Mesodermal cell (in vitro differentiated cells): Measurements from ENCODE around the gene TRIM45.
"Not testable (repeated sequence)": the region's sequence is repeated elsewhere in the genome, so short reads cannot be mapped to it uniquely, and the experiment has no call there.

ENCODE experiments used
- H3K27ac ChIP-seq: 2 replicates; pipeline ENCODE4 v1.7.0; 2013; ENCODE audit warnings: mild to moderate bottlenecking, low read depth, low read length, moderate library complexity; ENCODE audit not compliant: severe bottlenecking
- H3K36me3 ChIP-seq: 2 replicates; pipeline ENCODE4 v1.7.1; 2013; ENCODE audit warnings: mild to moderate bottlenecking, low read length, moderate library complexity; ENCODE audit not compliant: control insufficient read depth, insufficient read depth
- H3K4me1 ChIP-seq: one replicate; pipeline ENCODE4 v1.7.1; 2013; ENCODE audit warnings: mild to moderate bottlenecking, low read length; ENCODE audit not compliant: insufficient read depth, control insufficient read depth, poor library complexity, severe bottlenecking
- H3K4me3 ChIP-seq: 2 replicates; pipeline ENCODE4 v1.7.0; 2013; ENCODE audit warnings: low read length, control low read depth, mild to moderate bottlenecking; ENCODE audit not compliant: insufficient read depth, poor library complexity, severe bottlenecking; ENCODE audit errors: extremely low read depth
- H3K9me3 ChIP-seq: 2 replicates; pipeline ENCODE4 v1.7.1; 2013; ENCODE audit warnings: mild to moderate bottlenecking, low read length, moderate library complexity; ENCODE audit not compliant: control insufficient read depth
- WGBS, 2 experiments: methylation state at CpG; one replicate each; pipeline ENCODE4 v1.1.5; 2013; ENCODE audit warnings: missing lambda C conversion rate in 2 of 2; ENCODE audit not compliant: insufficient coverage in 2 of 2; 5-methylcytosine and 5-hydroxymethylcytosine counted together

TRIM45 gene

DNA sequence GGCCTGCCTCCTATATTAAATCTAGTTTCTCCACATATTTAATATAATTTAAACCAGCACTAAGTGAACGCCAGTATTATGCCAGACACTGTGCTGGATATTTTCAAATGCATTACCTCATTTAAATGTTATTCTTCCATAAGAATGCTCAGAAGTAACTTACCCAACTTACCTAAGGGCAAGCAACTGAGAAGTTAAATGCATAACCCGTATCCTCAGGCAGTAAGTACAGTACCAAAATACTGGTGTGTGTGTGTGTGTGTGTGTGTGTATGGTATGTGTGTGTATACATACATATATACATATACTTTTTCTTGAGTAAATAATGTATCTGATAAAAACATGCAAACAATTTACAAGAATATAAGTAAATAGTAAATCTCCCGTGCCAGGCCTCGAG lies 9.0 kb upstream of the TRIM45 start:
- no peaks in the 10 kb centered on the region for H3K36me3 ChIP-seq

DNA sequence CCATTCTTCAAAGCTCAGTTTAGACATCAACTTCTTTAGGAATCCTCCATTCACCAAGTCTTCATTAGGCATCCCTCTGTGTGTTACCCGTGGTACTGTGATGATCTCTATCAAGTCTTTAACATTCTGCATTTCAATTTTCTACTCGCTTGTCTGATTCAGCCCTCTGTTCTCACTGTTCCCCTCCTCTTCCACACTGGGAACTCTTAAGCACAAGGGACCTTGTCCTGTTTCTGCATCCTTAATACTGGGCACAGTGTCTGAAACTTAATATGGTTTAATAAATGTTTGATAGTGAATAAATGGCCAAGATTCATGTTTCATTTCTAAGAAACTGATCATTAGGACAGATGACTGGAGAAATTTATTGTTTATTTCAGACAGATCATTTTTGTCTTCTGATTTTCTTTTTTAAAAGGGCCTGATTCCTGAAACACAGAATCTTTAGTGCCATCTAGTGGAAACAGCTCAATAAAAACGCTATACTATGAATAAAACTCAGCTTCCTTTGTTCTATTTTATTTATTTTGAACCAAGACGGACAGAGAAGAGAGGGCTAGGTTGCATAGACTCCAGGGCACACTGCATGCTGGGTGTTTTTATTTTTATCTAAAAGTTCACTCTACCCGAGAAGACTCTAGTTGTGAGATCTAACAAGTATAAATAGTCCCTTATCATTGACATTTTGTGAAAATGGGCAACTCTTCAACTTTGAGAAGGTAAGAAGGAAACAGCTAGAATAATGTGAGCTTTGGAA lies 7.0 kb upstream of the TRIM45 start:
- Histone ChIP-seq H3K36me3 (no peaks in the 10 kb centered on the region), H3K27ac (no peak overlapping the region), H3K4me3 (no peak overlapping the region), H3K9me3 (no peaks in the 10 kb centered on the region), H3K4me1 (no peaks in the 10 kb centered on the region)
- 63 to 64% methylated on average over 2 of the region's 5 CpGs for WGBS, 2 experiments

More for the DNA sequence above, 9.0 kb upstream of the TRIM45 start:
- Histone ChIP-seq H3K4me1 (no peaks in the 10 kb centered on the region), H3K4me3 (no peak overlapping the region), H3K27ac (no peak overlapping the region), H3K9me3 (no peaks in the 10 kb centered on the region)
- 82 to 100% methylated on average over 1 of the region's 4 CpGs for WGBS, 2 experiments

DNA sequence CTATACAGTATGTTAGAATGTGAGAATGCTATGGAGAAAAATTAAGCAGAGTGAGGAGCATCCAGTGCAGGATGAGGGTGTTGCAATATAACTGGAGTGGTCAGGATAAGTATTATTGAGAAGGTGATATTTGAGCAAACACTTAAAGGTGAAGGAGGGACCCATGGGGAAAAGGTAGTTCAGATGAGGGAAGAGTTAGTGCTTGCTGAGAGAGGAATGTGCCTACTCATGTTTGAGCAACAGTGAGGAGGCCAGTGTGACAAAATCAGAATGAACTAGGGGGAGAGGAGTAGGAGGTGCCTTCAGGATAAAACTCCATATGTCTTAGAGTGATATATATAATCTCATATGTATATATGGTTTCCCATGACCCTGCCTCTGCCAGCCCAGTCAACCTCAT lies 6.2 kb upstream of the TRIM45 start:
- Histone ChIP-seq H3K4me3 (no peak overlapping the region), H3K36me3 (no peaks in the 10 kb centered on the region), H3K9me3 (no peaks in the 10 kb centered on the region), H3K4me1 (no peaks in the 10 kb centered on the region), H3K27ac (no peak overlapping the region)

DNA sequence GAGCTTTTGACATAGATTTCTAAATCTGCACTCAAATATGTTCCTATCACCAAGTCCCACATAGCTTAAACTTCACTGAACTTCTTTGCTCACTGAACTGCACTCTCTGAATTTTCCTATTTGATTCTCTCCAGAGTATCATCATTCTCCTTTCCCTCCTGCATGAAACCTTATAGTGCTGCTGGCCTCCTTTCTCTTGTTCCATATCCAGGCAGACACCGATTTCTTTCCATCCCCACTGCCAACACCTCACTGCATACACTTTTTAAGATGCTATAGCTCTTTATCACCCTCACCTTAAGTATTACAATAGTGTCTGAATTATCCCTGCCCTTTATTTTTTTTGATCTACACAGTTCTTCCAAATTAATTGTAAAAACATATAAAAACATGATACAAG lies 3.1 kb upstream of the TRIM45 start:
- WGBS, 2 experiments = 78 to 86% methylated on average over 1 of the region's 1 CpG
- no peak overlapping the region for H3K4me3 ChIP-seq
- H3K9me3 ChIP-seq = no peaks in the 10 kb centered on the region
- peaks cover 4% of the 10 kb centered on the region for H3K4me1 ChIP-seq
- no peaks in the 10 kb centered on the region for H3K36me3 ChIP-seq
- H3K27ac ChIP-seq = no peak overlapping the region

DNA sequence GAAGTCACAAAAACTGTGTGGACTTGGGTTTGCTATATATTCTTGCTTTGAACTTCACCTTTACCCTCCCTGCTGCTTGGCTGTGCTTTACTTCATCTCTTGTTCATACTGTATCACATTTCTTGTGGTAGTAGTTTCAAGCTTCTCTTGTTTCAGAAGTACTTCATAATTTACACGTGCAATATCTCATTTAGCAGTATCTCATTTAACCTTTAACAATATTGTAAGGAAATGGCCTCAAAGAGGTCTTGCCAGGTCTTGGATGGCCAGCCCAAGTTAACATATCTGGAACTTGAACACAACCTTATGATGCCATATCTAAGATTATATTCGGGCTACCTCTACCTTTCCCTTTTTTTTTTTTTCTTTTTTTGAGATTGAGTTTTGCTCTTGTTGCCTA lies 1.7 kb upstream of the TRIM45 start:
- Histone ChIP-seq H3K9me3 (no peaks in the 10 kb centered on the region), H3K4me3 (no peak overlapping the region), H3K36me3 (peaks cover 2% of the 10 kb centered on the region), H3K4me1 (peaks cover 4% of the 10 kb centered on the region), H3K27ac (no peak overlapping the region)
- 90% methylated on average over 2 of the region's 2 CpGs; no CpG with 5 or more reads in 1 of the 2 experiments for WGBS, 2 experiments

DNA sequence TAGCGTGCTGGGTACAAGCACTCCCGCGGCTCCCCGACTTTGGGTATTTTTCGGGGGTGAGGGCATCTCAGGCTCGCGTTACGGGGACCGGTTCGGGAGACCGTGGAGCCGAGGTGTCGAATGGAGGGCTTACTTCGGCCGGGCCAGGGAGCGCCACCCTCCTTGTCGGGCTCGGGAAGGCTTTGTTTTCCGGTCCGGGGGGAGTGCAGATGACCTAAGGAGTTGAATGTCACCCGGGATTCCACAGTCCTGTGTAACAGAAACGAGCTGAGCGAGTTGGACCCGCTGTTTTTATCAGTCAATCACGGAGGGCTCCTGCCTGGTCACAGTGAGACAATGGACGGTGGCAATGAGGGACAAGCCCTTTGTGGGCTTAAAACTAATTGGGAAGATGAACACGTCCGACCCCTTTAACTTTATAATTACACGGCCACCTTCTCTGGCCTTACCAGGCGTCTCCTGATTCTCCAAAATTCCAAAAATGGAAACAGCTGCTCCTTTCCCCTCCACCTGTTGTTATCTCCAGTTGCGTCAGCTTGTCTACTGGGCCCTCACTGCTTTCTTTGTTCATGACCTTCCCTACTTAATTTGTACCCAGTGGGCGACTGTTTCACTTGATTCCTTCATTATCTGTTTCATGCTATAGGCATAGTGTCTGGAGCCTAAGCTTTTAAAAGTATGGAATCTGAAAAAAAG lies 929 bp upstream of the TRIM45 start:
- peaks cover 10% of the 10 kb centered on the region for H3K36me3 ChIP-seq
- peak overlapping the region; percentile 55 for H3K4me3 ChIP-seq
- peaks cover 4% of the 10 kb centered on the region for H3K4me1 ChIP-seq
- peak overlapping the region; percentile 94 for H3K27ac ChIP-seq
- 43 to 44% methylated on average over 29 of the region's 32 CpGs for WGBS, 2 experiments
- H3K9me3 ChIP-seq = no peaks in the 10 kb centered on the region

DNA sequence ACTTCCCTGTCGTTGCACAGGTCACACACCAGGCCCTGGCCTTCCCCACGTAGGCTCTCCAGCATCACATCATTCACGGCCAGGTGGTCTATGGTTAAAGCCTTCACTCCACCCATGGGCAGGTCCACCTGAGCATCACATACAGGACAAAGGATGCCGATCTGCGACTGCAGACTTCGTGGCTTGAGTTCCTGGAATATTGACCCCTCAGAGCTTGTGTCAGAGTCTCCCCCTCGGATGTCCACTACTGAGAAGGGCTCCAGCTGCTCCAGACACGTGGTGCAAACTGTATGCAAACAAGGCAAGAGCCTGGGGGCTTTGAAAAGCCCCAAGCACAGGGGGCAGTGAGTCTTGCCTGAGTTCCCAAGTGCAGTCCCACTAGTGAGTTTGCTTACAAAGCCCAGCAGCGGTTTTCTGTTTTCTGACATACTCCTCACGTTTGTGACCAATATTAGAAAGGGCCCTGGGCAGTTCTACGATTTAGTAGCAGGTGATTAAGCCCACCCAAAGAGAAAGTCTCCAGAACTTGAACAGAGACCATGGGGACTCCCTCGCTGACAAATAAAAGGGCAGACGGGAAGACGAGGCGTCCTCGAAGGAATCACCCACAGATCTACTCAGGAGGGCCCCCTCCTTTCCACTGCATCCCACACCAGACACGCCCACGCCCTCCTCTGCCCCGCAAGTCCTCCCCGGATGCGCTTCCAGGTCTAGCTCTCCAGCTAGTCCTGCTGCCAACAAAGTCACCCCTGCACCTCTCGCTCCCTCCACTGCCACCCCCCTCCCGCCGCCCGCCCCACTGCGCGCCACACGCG lies 568 bp downstream of the TRIM45 start:
- peak overlapping the region; percentile 55 for H3K4me3 ChIP-seq
- peaks cover 4% of the 10 kb centered on the region for H3K4me1 ChIP-seq
- WGBS, 2 experiments = 26 to 38% methylated on average over 16 to 22 of the region's 29 CpGs
- peak overlapping the region; percentile 94 for H3K27ac ChIP-seq
- H3K36me3 ChIP-seq = peaks cover 10% of the 10 kb centered on the region
- H3K9me3 ChIP-seq = no peaks in the 10 kb centered on the region

DNA sequence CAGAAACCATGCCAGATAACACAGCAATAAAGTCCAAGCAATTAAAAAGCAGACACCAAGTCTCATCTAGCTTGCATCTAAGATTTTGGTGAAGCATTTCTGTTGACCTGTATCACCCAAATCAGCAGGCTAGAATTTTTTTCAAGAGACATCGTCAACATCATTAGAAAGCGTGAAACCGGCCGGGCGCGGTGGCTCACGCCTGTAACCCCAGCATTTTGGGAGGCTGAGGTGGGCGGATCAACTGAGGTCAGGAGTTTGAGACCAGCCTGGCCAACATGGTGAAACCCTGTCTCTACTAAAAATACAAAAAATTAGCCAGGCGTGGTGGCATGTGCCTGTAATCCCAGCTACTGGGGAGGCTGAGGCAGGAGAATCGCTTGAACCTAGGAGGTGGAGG lies 2.4 kb downstream of the TRIM45 start:
- H3K4me3 ChIP-seq, H3K27ac ChIP-seq, H3K9me3 ChIP-seq, H3K4me1 ChIP-seq: not testable (repeated sequence)
- 85 to 95% methylated on average over 4 to 10 of the region's 10 CpGs for WGBS, 2 experiments
- peaks cover 16% of the 10 kb centered on the region for H3K36me3 ChIP-seq

DNA sequence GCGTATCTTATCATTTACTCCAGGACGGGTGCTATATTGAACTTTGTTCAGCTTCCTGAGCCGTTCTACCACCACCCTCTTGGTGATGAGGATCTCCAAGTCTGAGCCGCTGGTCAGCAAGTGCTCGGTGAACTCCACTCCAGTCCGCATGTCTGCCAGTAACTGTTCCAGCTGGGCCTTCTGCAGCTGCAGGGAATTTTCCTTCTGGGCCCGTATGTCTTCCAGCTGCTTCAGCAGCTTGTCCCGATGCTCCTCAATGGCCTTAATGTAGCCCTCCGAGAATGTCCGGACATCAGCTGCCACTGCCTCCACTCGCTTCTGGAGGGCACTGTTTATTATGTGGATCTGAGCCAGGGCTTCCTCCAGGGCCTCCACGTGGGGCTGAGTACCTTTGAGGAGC lies 3.4 kb downstream of the TRIM45 start:
- Histone ChIP-seq H3K27ac (no peak overlapping the region), H3K9me3 (no peaks in the 10 kb centered on the region), H3K36me3 (peaks cover 21% of the 10 kb centered on the region), H3K4me1 (peaks cover 4% of the 10 kb centered on the region), H3K4me3 (no peak overlapping the region)
- 90 to 97% methylated on average over 11 to 12 of the region's 12 CpGs for WGBS, 2 experiments

DNA sequence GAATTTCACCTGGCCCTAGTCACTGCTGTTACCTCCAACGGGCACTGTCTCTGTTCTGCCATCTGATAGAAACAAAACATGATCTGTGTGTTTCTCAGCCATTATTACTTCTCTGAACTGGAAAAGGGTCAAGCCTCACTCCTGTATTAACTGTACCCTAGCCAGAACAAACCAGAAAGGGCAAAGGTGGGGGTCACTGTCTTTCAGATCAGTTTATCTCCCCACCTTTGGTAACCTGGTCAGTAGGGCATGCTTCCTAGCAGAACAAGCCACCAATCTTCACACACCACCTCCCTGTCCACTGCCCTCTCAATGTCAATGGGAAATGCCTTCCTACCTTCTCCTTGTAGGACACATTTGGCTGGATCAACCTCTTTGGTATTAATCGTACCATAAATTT lies 3.9 kb downstream of the TRIM45 start:
- no peak overlapping the region for H3K4me3 ChIP-seq
- WGBS, 2 experiments = 83 to 100% methylated on average over 2 of the region's 2 CpGs
- no peak overlapping the region for H3K27ac ChIP-seq
- no peaks in the 10 kb centered on the region for H3K9me3 ChIP-seq
- H3K36me3 ChIP-seq = peaks cover 24% of the 10 kb centered on the region
- H3K4me1 ChIP-seq = peaks cover 4% of the 10 kb centered on the region
